Left kidney (tissue), 2 donors: ENCODE measurements around the gene TSG101. TPM values are rescaled to one million over a fixed set of nuclear protein-coding genes. Genes with fewer than 3 reads are reported as not detected.

Experiments used
- DNase-seq: peaks from one replicate; pipeline ENCODE4 v3.0.0-alpha.2; 2013
- polyA plus RNA-seq: library from polyadenylated mRNA; unstranded; fragments of 120-200 nt; gene quantifications from one replicate; pipeline ENCODE4 v1.2.1, GENCODE V29; 2013; ENCODE audit not compliant: insufficient read length

TSG101 gene
- polyA plus RNA-seq, 1 donor: 158 TPM

DNA sequence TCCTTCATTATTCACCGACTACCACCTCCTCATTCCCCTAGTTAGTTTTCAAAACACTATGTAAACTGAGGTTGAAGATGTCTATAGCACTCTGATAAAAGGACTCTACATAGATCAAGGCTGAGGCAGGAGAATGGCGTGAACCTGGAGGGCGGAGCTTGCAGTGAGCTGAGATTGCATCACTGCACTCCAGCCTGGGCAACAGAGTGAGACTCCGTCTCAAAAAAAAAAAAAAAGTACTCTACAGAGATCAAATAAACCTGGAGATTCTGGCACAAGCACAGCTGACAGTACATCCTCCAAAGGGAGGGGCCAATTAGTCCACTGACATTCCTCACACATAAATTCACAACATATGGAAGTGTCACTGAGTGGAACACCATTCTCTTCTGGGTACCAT lies 31.0 kb downstream of the TSG101 start:
- no peak for DNase-seq

DNA sequence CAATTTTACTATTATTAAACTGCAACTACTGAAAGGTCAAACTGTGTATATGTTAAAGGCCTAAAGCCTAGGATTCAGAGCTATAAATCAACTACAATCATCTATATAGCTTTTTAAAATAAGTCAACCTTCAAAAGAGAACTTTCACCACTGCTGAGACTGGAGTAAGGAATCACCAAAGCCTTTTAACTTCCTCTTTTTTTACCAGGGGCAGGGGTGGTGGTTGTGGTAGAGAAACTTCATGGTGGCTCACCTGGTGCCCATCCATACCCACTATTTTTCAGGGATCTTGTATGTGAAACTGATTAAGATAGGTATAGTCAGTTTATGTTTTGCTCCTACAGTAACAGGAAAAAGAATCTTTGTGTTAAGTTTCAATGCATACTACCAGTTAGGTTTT lies 31.5 kb downstream of the TSG101 start:
- DNase-seq: no peak

- DNase-seq: no peak
Measured at GRCh38 chr11:18493310-18493709, 33.4 kb downstream of the TSG101 start.

DNA sequence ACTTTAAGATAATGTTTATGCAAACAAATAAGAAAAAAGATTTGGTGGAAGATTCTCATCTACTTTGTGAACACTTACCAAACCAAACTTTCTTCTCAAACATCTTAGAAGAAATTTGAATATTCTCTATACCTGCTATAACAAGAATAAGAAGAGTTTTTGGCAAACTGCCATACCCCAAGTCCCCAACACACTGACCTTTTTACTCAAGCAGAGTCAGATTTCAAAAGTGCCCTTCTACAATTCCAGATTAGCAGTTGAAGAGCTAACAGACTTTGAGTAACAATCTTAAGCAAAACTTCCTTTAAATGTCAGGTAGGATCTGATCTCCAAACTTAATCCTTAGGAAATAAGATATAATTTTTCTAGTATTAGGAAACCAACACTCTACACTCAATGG lies 33.9 kb downstream of the TSG101 start:
- DNase-seq: no peak

DNA sequence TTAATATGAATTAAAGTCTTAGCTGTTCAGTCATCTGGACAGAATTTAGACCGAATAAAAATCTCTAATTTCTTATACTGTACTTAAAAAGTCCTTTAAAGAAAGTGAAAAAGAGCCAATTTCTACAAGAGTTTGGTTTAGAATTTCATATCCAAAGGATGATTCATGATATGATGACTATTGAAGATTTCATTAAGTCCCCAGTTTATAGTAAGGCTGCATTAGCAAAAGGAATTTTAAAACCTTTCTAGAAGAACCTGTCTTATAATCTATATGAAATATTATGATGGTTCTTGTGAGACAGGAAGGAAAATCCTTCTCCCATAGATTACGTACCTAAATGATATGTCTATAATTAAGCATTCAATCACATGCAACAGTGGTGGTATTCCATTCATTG lies 34.8 kb downstream of the TSG101 start:
- DNase-seq: no peak

DNA sequence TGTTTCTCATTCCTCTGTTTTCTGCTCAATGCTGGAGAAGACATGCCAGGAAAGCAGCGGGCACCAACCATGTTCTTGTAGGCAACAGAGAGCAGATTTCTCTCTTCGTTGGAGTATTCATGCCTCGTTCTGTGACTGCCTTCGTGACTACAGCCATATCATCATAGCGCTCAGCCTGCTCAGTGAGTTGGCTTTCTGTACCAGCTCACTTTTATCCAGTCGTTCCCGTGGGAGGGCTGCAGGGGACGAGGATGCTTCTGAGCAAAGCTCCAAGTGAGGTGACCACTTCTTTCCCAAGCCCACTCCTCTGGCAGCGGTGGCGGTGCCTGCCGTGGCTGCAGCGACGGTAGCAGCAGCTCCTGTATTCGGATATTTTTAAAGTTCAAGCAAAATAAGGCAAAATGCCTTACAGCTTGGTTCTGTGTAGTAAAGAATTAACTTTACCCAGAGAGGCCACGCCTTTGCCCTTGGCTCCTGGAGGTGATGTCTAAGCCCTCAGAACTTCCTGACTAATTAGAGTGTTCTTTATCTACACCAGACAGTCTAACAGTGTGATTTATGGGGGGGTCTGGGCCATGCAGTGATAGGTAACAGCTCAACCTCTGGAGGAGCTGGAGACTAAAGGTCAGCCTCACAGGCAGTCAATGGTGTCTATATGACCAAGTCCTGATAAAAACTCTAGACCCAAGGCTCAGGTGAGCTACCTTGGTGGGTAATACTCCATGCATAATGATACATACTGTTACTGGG lies 35.8 kb downstream of the TSG101 start:
- DNase-seq: no peak

GRCh38 chr11:18490319-18490718 lies 36.4 kb downstream of the TSG101 start:
- no peak for DNase-seq

GRCh38 chr11:18485913-18486528 lies 40.7 kb downstream of the TSG101 start:
- no peak for DNase-seq

DNA sequence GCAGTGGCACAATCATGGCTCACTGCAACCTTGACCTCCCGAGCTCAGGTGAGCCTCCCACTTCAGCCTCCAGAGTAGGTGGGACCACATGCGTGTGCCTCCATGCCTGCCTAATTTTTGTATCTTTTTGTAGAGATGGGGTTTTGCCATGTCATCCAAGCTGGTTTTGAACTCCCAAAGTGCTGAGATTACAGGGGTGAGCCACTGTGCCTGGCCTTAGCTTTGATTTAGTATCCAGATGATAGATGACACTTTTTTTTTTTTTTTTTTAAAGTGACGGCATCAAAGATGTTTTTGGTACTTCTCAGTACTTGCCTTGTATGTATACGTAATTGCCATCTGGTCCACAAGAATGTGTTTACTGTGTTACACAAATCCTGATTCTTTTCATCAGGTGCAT lies 47.7 kb downstream of the TSG101 start:
- no peak for DNase-seq

- no peak for DNase-seq
Measured at GRCh38 chr11:18472587-18472986, 54.2 kb downstream of the TSG101 start.

- DNase-seq: no peak
Measured at GRCh38 chr11:18471995-18472394, 54.7 kb downstream of the TSG101 start.

DNA sequence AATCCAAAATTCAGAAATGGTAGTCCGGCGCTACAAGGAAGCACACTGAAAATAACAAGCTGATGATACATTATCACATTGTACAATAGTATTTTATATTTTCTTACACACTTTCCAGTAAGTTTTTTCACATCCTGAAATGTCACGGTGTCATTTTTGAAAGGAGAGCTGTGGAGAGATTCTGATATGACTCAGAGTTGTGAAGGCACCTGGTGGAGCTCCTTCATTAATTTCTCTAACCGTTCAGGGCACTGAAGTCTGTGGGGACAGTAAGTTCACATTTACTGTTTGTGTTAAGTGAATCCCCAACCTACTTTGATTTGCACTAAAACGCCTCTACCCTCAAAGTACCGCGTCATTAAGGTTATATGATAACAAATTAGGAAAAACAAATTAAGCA lies 57.8 kb downstream of the TSG101 start:
- no peak for DNase-seq

DNA sequence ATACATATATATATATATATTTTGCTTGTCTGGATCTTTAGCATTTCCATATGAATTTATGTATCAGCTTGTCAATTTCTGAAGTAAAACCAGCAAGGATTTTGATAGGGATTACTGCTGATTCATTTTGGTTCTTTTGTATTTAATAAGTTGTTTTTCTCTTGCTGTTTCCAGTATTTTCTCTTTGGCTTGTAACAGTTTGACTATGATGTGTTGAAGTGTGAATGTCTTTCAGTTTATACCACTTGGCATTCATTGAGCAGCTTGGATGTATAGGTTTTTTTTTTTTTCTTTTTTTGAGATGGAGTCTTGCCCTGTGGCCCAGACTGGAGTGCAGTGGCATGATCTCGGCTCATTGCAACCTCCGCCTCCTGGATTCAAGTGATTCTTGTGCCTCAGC lies 58.7 kb downstream of the TSG101 start:
- no peak for DNase-seq

- no peak for DNase-seq
Measured at GRCh38 chr11:18466402-18466801, 60.3 kb downstream of the TSG101 start.

DNA sequence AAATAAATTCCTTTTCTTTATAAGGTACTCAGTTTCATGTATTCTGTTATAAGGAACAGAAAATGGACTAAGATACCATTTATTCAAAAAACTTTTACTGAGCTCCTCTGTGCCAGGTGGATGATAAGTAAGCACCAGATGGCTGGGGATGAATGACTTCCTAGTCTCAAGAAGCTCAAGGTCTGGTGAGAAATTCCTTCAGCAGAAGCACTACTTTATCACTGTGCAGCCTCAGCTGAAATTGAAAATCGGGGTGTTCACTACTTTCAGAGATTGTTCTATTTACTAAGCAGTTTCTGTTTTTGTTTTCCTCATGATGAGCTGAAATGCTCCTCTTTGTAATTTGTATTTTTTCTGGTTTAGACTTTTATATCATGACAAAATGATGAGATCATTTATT lies 63.3 kb downstream of the TSG101 start:
- no peak for DNase-seq

GRCh38 chr11:18461909-18462308 lies 64.8 kb downstream of the TSG101 start:
- DNase-seq: no peak

- DNase-seq: no peak
Measured at GRCh38 chr11:18459634-18460033, 67.1 kb downstream of the TSG101 start.

GRCh38 chr11:18457450-18457849 lies 69.3 kb downstream of the TSG101 start:
- no peak for DNase-seq

DNA sequence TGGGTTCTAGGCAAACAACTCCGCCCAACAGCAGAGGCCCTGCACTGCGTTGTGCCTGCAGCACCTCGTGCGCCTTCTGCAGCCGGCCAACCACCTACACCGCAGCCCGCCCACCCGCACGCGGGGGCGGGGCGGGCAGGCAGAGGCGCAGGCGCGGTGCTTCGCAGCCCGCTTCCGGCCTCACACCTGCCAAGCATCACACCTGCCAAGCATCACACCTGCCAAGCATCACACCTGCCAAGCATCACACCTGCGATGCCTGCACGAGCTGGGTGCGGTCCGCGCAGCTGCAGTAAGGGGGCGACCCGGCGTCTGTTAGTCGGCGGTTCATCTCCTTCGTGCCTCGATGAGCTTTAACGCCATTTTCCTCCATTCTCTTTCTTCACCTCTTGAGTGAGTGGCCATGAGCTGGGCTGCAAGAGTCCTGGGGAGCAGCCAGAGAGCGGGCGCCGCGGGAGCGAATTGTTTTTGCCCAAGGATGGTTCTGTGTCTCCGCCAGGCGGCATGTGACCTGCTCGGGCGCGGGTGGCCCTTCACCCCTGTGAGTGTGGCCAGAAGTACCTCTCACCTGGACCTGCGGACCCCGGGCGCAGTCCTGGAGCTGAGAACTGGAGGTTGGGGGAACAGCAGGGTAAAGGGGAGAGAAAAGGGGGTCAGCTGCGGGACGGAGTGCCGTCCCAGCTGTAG lies 70.9 kb downstream of the TSG101 start, which contains the start of gene LDHAL6A:
TSS of gene LDHAL6A (plus strand) at position 171 of the 687 bp plus-strand sequence. CDS start 825 bp downstream, outside the sequence.
- no peak for DNase-seq

DNA sequence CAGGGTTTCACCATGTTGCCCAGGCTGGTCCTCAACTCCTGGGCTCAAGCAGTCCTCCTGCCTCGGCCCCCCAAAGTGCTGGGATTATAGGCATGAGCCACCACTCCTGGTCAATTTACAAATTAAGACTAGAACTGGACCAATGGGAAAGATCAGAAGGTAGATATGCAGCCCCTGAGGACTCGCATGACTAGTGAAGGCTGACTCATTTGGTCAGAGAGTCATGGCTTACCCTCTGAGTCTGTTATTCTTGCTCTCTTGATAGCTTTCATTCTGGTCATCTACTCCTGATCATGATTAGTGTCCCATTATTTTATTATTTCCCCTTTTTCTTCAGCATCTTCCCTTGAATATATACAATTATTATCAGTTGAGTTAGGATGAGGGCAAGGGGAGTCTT lies 73.8 kb downstream of the TSG101 start:
- no peak for DNase-seq

DNA sequence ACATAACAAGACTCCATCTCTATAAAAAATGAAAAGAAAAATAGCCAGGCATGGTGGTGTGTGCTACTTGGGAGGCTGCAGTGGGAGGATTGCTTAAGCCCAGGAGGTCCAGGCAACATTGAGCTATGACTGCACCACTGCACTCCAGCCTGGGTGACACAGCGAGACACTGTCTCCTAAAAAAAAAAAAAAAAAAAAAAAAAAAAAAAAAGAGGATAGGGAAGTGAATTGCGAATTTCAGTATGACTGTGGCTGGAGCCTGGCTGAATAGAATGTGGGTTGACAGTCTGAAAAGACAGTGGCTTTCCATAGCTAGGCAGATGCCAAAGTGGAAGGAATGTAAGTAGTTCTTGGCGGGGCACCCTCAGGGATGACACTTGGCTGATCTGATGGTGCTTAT lies 77.5 kb downstream of the TSG101 start:
- no peak for DNase-seq

DNA sequence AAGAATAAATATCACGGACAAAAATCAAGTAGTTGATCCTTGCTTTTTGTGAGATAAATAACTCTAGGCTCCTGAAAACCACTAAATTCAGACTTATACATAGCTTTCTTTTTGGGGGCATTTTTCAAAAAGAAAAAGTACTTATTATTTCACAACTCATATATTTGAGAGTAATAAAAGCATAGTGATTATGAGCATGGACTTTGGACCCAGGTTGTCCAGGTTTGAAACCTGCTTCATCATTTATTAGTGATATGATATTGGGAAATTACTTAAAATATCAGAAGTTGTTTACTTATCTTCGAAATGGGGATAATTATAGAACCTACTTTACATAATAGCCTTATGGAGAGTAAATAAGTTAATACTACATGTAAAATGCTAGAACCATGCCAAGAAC lies 88.1 kb downstream of the TSG101 start:
- DNase-seq: no peak
